Ovary (tissue), 3 donors: ENCODE data around the gene PIGN.

Experiments used
- EP300 ChIP-seq: sonication (generic); formaldehyde crosslinking; IDR thresholded peaks from one replicate; pipeline ENCODE4 v1.6.1; 2017; ENCODE audit warnings: antibody characterized with exemption
- POLR2A ChIP-seq: fragments of 450-650 bp; IDR thresholded peaks from one replicate; pipeline ENCODE4 v1.6.1; 2017; ENCODE audit warnings: antibody characterized with exemption, mild to moderate bottlenecking, moderate library complexity
- TF ChIP-seq, protein P1 (sequence below), 3 donors: fragments of 450-650 bp in 2 of 3; fragments of 200-600 bp in 1 of 3; IDR thresholded peaks; one replicate each; pipeline versions ENCODE4 v1.5.1 to v1.8.0; 2016 to 2022; ENCODE audit warnings: antibody characterized with exemption in 3 of 3, mild to moderate bottlenecking in 1 of 3
- donor health status: DM: no; HTN: no; CAD: no.

DNA sequence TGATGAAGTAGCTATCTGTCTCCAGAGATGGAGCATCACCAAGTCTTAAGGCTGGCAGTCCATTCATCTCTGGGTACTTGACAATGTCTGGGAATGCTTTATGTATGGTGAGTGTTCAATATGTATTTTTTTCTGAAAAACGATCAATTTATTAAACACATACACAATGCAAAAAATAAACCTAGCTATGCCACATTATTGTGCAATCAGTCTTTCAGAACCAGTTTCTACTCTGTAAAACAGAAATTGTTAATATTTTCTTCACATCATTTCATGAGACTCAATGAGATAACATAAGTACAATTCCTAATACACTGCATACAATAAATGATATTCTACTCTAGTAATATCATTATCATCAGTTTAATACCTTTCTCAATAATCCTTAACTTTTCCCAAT lies 122.5 kb downstream of the PIGN start:
- TF ChIP-seq EP300 (no peak), POLR2A (no peak)
- TF ChIP-seq, protein P1, sequence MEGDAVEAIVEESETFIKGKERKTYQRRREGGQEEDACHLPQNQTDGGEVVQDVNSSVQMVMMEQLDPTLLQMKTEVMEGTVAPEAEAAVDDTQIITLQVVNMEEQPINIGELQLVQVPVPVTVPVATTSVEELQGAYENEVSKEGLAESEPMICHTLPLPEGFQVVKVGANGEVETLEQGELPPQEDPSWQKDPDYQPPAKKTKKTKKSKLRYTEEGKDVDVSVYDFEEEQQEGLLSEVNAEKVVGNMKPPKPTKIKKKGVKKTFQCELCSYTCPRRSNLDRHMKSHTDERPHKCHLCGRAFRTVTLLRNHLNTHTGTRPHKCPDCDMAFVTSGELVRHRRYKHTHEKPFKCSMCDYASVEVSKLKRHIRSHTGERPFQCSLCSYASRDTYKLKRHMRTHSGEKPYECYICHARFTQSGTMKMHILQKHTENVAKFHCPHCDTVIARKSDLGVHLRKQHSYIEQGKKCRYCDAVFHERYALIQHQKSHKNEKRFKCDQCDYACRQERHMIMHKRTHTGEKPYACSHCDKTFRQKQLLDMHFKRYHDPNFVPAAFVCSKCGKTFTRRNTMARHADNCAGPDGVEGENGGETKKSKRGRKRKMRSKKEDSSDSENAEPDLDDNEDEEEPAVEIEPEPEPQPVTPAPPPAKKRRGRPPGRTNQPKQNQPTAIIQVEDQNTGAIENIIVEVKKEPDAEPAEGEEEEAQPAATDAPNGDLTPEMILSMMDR (IDR thresholded peaks at IDR 0.05), result no peak
